Hematopoietic multipotent progenitor cell (in vitro differentiated cells): ENCODE measurements around the gene ATL1. TPM values are rescaled to one million over a fixed set of nuclear protein-coding genes. Genes with fewer than 3 reads are reported as not detected.
"Not testable (repeated sequence)": the region's sequence is repeated elsewhere in the genome, so short reads cannot be mapped to it uniquely, and the experiment has no call there.

Source experiments
- DNase-seq, 3 donors: peaks; one replicate each; pipeline ENCODE4 v3.0.0-alpha.2; 2011 to 2015; ENCODE audit warnings: low read depth in 2 of 3, low spot score in 2 of 3
- total RNA-seq: library from RNA; depleted of rRNA; stranded (reverse); fragments of >200 nt; gene quantifications from one replicate; pipeline ENCODE4 v1.2.3, GENCODE V29; 2012

ATL1 gene
- total RNA-seq, 1 donor: 11.0 TPM

- no peak for DNase-seq
Measured at GRCh38 chr14:50647753-50648152, 87.8 kb downstream of the ATL1 start.

GRCh38 chr14:50649691-50650090 is 89.7 kb downstream of the ATL1 start:
- DNase-seq: no peak

GRCh38 chr14:50656776-50657175 is 96.8 kb downstream of the ATL1 start:
- no peak for DNase-seq

GRCh38 chr14:50657753-50658152 is 97.8 kb downstream of the ATL1 start:
- no peak for DNase-seq

GRCh38 chr14:50658203-50658602 is 98.3 kb downstream of the ATL1 start:
- DNase-seq: no peak

- DNase-seq: peak in 1 of 3 donors; percentile 39
Measured at GRCh38 chr14:50659327-50659974, 99.5 kb downstream of the ATL1 start.

GRCh38 chr14:50664579-50664978 is 104.6 kb downstream of the ATL1 start:
- not testable (repeated sequence) for DNase-seq

GRCh38 chr14:50665300-50665699 is 105.4 kb downstream of the ATL1 start:
- DNase-seq: not testable (repeated sequence)

GRCh38 chr14:50666772-50667683 is 107.1 kb downstream of the ATL1 start:
- peak; percentile 10 to 21 (median 17) for DNase-seq

GRCh38 chr14:50667684-50667995 is 107.7 kb downstream of the ATL1 start:
- DNase-seq: peak; percentile 9 to 36 (median 29)

- DNase-seq: peak; percentile 32 to 54 (median 49)
Measured at GRCh38 chr14:50667996-50668825, 108.3 kb downstream of the ATL1 start, which contains the start of gene SAV1. Gene SAV1, minus strand, starts transcription at chr14:50668306. Its CDS starts 339 bp downstream, at chr14:50667967.

GRCh38 chr14:50668826-50669143 is 108.8 kb downstream of the ATL1 start:
- no peak for DNase-seq

- DNase-seq: no peak
Measured at GRCh38 chr14:50669441-50669986, 109.6 kb downstream of the ATL1 start.

- DNase-seq: no peak
Measured at GRCh38 chr14:50670196-50670865, 110.4 kb downstream of the ATL1 start.

- no peak for DNase-seq
Measured at GRCh38 chr14:50670866-50671256, 110.9 kb downstream of the ATL1 start.

- no peak for DNase-seq
Measured at GRCh38 chr14:50675597-50675996, 115.7 kb downstream of the ATL1 start.

GRCh38 chr14:50676814-50677516 is 117.0 kb downstream of the ATL1 start:
- no peak for DNase-seq

- DNase-seq: peak in 2 of 3 donors; percentile 35 to 37
Measured at GRCh38 chr14:50677527-50678063, 117.7 kb downstream of the ATL1 start.

- no peak for DNase-seq
Measured at GRCh38 chr14:50678163-50678562, 118.2 kb downstream of the ATL1 start.
